ES-I3 (cell line): ENCODE measurements around the gene FMNL3.

Source experiments
- H3K36me3 ChIP-seq: 2 replicates; pipeline ENCODE4 v1.6.1; 2013; ENCODE audit warnings: mild to moderate bottlenecking, low read length, control low read depth, moderate library complexity; ENCODE audit not compliant: insufficient read depth
- H3K4me1 ChIP-seq: 2 replicates; pipeline ENCODE4 v1.6.1; 2013; ENCODE audit warnings: mild to moderate bottlenecking, control low read depth, low read length; ENCODE audit not compliant: insufficient read depth
- H3K9ac ChIP-seq: 2 replicates; pipeline ENCODE4 v1.6.1; 2013; ENCODE audit warnings: low read depth, mild to moderate bottlenecking, low read length, moderate library complexity
- H3K9me3 ChIP-seq: 2 replicates; pipeline ENCODE4 v1.6.1; 2013; ENCODE audit warnings: mild to moderate bottlenecking, low read length, moderate library complexity; ENCODE audit not compliant: control insufficient read depth, insufficient read depth

FMNL3 gene

DNA sequence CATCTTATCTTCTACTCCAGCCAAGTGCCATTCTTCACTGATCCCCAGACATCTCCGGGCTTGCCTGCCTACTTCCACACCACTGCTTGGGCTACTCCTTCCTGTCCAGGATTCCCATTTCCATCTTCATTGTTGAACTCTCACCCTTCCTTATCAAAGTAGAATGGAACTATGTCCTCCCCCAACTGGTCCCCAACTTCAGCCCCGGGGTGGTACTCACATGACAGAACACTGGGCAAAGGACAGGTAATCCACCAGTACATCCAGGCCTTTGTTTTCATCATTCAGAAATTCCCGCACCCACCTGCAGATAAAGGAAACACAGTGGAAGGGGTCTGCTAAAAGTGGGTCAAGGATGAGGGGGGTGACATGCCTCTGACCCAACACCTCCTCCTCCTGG, 45.5 kb downstream of the FMNL3 start:
- peaks cover 22% of the 10 kb centered on the region for H3K4me1 ChIP-seq
- peaks cover 18% of the 10 kb centered on the region for H3K36me3 ChIP-seq
- no peak overlapping the region for H3K9ac ChIP-seq
- no peaks in the 10 kb centered on the region for H3K9me3 ChIP-seq

DNA sequence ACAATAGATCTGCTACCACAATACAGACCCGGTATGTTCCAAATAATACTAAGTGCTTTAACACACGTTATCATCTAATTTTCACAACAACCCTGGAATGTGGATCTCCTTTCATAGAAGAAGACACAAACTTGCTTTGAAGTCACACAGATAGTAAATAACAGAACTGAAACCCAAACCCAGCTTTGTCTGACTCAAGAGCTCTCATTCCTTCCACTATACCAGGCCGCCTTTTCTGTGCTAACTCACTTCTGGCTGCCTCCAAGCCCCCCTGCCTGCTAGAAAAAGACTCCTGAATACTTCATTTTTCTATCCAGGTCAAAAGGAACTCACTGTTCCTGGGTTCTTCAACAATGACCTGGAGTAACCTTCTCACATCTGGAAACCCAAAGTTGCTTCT, 46.0 kb downstream of the FMNL3 start:
- Histone ChIP-seq H3K9ac (no peak overlapping the region), H3K36me3 (peaks cover 18% of the 10 kb centered on the region), H3K9me3 (no peaks in the 10 kb centered on the region), H3K4me1 (peaks cover 22% of the 10 kb centered on the region)

DNA sequence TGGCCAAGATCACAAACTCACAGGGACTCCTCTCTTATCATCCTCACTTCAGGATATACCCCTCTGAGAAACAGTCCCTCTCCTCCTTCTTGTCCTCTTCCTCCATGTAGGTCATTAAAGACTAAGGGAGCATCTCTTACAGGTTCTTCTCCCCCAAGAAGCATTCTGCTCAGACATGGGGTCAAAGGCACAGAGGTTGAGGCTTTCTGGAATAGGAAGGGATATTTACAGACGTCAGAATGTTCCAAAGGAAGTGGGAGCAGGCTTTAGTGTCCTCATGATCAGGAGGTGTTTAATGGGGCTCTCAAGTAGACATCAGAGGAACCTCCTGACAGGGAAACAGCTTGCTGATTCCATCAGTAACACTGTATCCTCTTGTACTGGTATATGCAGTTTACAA, 47.5 kb downstream of the FMNL3 start:
- no peak overlapping the region for H3K9ac ChIP-seq
- H3K36me3 ChIP-seq, result peaks cover 20% of the 10 kb centered on the region
- peaks cover 22% of the 10 kb centered on the region for H3K4me1 ChIP-seq
- no peaks in the 10 kb centered on the region for H3K9me3 ChIP-seq

DNA sequence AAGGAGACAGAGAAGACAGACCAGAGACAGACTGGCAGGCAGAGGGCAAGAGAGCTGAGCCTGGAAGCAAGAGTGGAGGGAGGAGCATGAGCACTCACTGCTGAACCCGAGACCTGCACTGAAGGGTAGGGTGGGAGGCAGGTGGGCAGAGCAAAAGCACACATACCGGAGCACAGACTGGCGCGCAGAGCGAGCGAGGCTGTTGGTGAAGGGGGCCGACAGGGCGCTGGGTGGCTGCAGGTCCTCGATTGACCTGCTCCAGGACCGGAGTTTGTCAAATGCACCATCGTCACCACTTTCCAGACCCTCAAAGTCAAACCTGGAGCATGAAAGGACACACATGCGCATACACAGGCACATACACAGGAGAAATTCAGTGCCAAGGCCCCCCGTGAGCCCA, 48.9 kb downstream of the FMNL3 start:
- H3K4me1 ChIP-seq, result peaks cover 10% of the 10 kb centered on the region
- no peak overlapping the region for H3K9ac ChIP-seq
- H3K36me3 ChIP-seq, result peaks cover 33% of the 10 kb centered on the region
- H3K9me3 ChIP-seq, result no peaks in the 10 kb centered on the region

DNA sequence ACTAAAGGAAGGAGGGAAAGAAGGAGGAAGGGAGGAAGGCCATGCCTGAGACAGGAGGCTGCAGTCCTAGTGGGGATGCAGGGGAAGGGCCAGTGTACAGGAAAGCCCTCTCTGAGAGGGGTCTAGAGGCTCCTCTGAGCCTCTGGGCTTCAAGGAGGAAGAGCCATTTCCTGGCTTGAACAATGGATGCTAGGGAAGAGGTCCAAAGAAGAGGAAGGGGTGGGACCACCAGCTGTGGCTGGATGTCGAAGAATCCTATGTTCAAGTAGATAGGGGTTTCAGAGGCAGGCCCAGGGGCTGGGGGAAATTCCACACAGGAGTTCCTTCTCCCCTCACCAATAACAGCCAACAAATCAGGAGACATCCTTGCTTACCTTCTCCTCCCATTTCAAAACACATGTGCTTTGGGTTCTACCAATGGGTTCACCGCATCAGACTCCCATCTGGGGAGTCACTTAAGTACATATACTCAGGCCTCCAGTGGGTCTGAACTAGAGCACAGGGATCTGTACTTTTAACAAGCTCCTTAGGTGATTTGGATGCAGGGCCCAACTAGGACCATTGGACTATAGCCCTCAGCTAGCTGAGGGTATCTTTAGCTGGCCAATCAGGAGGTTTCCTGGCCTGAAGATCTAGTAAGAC, 51.5 kb downstream of the FMNL3 start:
- Histone ChIP-seq H3K9ac (no peak overlapping the region), H3K36me3 (peaks cover 34% of the 10 kb centered on the region), H3K9me3 (no peaks in the 10 kb centered on the region), H3K4me1 (no peaks in the 10 kb centered on the region)

DNA sequence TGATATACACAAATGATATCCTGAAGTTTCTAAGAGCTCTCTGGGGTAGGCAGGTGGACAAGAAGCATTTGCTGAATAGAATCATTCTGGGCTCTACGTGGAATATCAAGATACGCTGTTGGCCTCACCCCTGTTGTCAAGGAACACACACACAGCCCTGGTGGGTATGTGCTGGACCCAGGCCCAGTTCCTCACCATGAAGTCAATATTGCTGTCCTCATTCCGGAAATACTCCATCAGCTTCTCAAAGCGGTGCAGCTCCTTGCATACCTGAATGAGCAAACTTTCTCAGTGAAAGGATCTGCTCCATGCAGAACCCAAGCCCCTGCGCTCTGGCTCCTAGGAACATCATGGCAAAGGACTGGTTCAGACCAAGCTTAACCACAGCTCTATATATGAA, 52.5 kb downstream of the FMNL3 start:
- Histone ChIP-seq H3K9me3 (no peaks in the 10 kb centered on the region), H3K9ac (no peak overlapping the region), H3K36me3 (peaks cover 39% of the 10 kb centered on the region), H3K4me1 (no peaks in the 10 kb centered on the region)

DNA sequence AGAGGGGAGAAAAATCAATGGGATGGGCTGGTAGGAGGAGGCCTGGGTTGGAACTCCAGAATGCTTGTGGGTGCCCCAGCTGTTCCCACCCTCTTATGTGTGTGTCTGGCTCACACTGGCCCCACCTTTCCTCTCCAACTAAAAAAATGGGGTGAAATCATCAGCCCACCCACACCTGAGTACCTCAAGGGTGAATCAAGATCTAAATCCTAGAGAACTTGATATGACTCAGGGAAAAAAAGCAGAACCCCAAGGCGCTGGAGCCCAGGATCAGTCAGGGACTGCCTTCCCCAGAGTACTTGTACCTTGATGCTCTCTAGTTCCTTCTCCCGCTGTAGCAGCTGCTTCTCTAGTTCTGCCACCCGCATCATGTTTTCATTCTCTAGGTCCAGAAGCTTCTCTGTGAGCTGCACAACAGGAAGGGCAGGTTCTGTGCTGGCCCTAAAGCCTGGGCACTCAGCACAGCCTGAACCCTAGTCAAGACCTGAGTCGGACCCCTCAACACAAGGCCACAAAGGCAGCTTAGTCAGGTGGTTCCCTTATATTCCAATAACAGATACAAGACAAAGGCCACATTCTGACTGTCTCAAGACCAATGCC, 54.2 kb downstream of the FMNL3 start:
- H3K4me1 ChIP-seq, result no peaks in the 10 kb centered on the region; the same call in 1 of the 2 replicates
- H3K9ac ChIP-seq, result no peak overlapping the region
- no peaks in the 10 kb centered on the region for H3K9me3 ChIP-seq
- H3K36me3 ChIP-seq, result peaks cover 35% of the 10 kb centered on the region

DNA sequence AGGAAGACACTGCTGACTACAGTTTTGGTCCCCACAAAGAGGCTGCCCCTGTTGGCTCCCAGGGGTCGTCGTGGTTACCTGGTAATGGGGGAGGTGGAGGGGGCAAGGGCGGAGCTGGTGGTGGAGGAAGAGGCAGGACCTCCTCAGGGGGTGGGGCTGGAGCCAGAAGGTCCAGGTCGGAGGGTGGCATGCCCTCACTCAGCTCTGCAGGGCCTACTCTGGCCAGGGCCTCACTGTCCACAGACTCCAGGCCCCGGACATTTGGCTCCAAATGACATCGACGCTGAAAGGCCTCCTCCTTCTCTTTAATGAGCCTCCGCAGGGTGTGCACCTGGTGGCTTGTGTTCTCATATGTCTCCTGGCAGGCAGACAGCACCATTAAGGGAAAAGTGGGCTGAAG, 55.4 kb downstream of the FMNL3 start:
- Histone ChIP-seq H3K4me1 (no peaks in the 10 kb centered on the region; the same call in 1 of the 2 replicates), H3K9me3 (no peaks in the 10 kb centered on the region), H3K9ac (no peak overlapping the region), H3K36me3 (peaks cover 29% of the 10 kb centered on the region)

DNA sequence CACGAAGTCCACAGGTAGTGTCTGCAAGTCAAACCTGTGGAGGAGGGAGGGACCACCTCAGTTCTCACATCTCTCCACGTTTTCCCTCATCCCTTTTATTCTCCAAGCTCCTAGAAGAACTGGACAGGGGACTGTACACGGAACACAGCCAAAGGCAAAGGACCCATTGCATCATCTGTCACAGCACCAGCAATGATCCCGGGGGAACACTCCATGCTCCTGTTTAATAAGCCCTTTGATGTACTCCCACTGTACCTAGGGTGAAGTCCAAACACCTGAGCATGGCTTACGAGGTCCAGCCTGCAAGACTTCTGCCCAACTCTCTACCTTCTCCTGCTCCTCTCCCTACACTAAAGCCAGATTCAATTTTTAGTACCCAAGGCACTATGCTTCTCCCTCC, 57.3 kb downstream of the FMNL3 start:
- H3K9ac ChIP-seq, result no peak overlapping the region
- H3K4me1 ChIP-seq, result no peaks in the 10 kb centered on the region; the same call in 1 of the 2 replicates
- H3K9me3 ChIP-seq, result no peaks in the 10 kb centered on the region
- H3K36me3 ChIP-seq, result peaks cover 33% of the 10 kb centered on the region

DNA sequence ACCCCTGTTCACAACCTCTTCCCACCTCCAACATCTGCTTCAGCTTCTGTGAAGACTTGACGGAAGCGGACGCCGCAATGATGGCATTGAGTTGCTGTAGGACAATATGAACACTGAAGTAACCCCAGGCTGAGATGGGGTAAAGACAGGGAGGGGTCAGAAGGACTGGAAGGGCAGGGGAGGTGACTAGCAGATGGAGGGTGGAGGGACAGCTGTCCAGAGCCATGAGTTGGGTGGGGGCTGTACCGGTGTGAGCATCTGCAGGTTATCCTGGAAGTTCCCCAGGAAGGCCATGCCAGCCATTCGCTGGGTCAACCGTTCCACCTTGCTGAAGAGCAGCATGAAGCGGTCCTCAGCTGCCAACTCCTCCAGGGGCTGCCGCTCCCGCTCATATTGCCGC, 57.8 kb downstream of the FMNL3 start:
- Histone ChIP-seq H3K36me3 (peaks cover 29% of the 10 kb centered on the region), H3K9me3 (no peaks in the 10 kb centered on the region), H3K9ac (no peak overlapping the region), H3K4me1 (no peaks in the 10 kb centered on the region; the same call in 1 of the 2 replicates)

DNA sequence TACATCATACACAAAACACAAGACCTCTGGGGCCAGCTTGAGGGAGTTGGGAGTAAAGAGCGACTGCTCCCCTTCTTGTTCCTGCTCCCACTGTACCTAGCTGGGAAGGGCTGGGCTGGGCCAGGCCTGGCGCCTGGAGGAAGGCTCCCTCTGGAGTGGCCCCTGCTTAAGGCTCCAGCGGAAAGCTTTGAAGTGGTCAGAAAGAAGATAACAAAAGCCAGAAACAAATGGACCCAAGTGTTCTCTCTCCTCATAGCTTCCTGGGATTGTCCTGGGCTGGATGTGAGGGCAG, 58.5 kb downstream of the FMNL3 start:
- no peaks in the 10 kb centered on the region; the same call in 1 of the 2 replicates for H3K4me1 ChIP-seq
- no peaks in the 10 kb centered on the region for H3K9me3 ChIP-seq
- H3K9ac ChIP-seq, result no peak overlapping the region
- peaks cover 29% of the 10 kb centered on the region for H3K36me3 ChIP-seq

DNA sequence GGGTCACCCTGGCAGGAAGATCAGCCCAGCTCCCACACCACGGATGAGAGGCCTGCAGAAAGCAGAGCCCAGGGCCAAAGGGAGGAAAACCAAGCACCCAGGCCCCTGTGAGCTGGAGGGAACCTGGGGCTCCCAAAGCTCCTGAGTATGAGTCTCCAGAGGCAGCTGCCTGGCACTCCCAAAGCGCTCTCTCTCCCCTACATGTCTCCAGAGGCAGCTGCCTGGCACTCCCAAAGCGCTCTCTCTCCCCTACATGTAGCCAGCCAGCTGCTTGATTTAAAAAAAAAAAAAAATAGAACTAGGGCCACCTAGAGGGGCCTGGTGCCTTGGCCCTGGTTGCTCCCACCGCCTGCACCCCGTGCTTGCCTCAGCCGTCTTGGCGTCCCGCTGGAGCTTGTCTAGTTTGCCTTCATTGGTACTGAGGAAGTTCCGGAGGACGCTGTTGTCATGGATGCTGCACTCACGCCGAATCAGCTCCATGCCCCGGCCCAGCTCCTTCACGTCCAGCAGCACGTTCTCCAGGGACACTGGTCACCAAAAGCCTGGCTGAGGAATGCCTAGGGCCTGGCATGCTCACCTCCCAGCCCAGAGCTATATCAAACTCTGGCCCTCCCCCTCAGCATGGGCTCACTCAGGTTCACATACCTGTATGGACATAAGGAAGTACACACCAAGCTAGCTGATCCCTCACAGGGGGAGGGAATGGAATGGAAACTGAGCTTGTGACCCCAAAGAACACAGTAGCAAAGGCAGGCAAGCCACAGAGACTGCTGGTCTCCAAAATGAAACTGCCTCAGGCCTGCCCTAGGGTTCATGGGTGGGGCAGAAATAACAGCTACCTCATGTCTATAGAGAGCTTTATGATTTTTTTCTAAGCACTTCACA, 59.1 kb downstream of the FMNL3 start:
- H3K4me1 ChIP-seq, result no peaks in the 10 kb centered on the region; the same call in 1 of the 2 replicates
- H3K9ac ChIP-seq, result no peak overlapping the region
- peaks cover 26% of the 10 kb centered on the region for H3K36me3 ChIP-seq
- no peaks in the 10 kb centered on the region for H3K9me3 ChIP-seq

DNA sequence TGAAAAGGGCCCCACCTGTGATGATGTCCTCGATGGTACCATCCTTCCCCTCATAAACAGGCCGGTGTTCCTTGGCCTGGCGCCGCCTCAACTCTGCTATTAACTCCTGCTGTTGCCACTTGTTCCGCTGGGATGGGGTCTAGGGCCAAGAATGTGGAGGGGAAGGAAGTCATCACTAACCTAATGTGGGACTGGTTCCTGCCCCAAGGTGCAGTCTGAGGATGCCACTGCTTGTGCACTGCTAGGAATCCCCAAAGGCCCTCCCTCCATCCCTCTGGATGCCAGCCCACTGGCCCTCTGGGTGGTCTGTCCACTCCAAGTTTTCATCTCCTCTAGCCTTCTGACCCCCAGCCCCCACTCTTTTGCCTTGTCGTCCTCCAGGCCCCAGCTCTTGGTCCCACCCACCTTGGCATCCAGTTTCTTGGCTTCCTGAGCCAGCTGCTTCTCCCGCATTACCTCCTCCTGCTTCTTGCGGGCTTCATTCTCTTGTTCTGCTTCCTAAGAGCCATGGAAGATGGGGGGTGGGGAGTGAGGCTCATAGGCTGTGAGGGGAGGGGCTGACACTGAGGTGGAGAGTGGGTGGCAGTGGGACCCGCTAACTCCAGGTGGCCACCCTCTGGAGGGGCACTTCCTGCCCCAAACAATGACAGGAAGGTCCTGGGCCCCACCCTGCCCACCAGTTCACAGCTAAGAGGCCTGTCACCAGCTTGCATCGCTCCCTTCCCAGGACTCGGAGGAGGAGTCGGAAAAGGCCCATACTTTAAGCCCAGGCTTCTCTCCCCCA, 60.1 kb downstream of the FMNL3 start:
- Histone ChIP-seq H3K4me1 (no peaks in the 10 kb centered on the region; the same call in 1 of the 2 replicates), H3K9ac (no peak overlapping the region), H3K9me3 (no peaks in the 10 kb centered on the region), H3K36me3 (peaks cover 24% of the 10 kb centered on the region)

DNA sequence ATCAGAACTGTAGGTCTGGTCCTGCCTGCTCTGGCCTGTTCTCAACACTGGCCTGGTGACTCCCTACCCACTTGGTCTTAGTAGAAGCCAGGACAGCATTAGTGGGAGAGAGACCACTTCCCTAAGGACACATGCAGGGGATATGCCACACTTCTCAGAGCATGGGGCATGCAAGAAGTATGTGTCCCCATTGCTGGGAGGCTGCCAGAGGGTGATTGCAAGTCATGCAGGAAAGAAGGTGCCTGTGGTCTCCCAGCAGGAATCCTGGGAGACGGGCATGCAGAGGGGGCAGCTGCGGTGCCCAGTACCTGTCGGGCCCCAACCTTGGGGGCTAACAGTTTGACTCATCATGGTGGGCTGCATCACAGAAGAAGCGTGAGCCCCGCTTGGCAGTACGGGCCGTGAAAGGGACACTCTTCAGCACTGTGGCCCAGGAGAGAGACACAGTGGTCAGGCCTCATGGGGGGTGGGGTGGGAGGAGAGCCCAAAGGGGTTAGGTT, 60.8 kb downstream of the FMNL3 start:
- H3K4me1 ChIP-seq, result no peaks in the 10 kb centered on the region; the same call in 1 of the 2 replicates
- peaks cover 24% of the 10 kb centered on the region for H3K36me3 ChIP-seq
- H3K9me3 ChIP-seq, result no peaks in the 10 kb centered on the region
- no peak overlapping the region for H3K9ac ChIP-seq
